Measurements from ENCODE around the gene AP3D1.

GRCh38 chr19:2180114-2180513 lies 28.7 kb upstream of the AP3D1 start:
- TF ChIP-seq CTCF (IDR thresholded peaks at IDR 0.05) (no peak), POLR2A (IDR thresholded peaks at IDR 0.05) (no peak)
